ENCODE data around the gene COL1A1. TPM values are rescaled to one million over a fixed set of nuclear protein-coding genes. Genes with fewer than 3 reads are reported as not detected.

COL1A1 gene
- total RNA-seq, 1 experiment from 2014 or later, result 86.8 TPM

DNA sequence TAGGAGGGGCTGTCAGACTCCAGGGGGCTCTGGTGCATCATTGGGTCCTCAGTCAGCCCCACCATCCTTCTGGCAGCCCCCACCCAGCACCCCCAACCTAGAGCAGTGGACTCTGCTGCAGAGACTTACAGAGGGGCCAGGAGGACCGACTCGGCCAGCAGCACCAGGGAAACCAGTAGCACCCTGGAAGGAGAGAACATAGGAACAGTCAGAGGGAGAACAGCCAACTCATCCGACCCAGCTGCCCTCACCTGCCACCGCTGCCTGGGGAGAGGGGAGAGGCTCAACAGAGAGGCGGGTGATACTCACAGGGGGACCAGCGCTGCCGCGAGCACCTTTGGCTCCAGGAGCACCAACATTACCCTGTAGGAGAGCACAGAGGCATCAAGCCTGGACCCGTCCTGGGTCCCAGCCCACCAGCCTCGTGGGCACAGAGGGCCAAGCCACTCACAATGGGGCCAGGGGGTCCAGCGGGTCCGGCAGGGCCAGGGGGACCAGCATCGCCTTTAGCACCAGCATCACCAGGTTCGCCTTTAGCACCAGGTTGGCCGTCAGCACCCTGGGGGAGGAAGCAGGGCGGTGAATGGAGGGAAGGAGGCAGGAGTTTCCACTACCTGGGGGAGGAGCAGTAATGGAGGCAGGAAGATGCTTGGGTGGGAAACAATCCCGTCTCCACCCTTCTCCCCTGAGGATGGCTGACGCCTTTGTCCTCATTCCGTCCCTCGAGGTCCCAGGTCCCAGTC, 11.7 kb downstream of the COL1A1 start:
- no peak for DNase-seq (ENCODE audit: low spot score)
- in situ Hi-C loops (cut with HindIII; ENCODE audit: low sequenced_read_pairs), result no loop called here

DNA sequence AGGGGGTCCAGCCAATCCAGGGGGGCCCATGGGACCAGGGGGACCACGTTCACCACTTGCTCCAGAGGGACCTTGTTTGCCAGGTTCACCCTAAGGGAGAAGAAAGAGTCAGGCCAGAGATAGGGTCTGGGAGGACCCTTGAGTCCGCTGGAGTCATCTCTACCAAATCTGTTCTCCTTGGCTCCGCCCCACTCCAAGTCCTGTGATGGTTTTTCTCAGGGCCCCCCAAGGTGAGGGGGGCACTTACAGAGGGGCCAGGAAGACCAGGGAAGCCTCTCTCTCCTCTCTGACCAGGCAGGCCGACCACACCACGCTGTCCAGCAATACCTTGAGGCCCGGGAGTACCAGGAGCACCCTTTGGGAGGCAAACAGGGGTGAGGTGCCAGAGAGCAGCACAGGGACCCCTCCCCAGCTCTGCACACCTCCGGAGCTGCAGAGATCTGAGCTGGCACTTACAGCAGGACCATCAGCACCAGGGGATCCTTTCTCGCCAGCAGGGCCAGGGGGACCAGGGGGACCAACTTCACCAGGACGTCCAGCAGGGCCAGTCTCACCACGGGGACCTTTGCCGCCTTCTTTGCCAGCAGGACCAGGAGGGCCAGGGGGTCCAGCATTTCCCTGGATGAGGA, 12.4 kb downstream of the COL1A1 start:
- no peak for DNase-seq (ENCODE audit: low spot score)
- in situ Hi-C loops (cut with HindIII; ENCODE audit: low sequenced_read_pairs), result no loop called here

DNA sequence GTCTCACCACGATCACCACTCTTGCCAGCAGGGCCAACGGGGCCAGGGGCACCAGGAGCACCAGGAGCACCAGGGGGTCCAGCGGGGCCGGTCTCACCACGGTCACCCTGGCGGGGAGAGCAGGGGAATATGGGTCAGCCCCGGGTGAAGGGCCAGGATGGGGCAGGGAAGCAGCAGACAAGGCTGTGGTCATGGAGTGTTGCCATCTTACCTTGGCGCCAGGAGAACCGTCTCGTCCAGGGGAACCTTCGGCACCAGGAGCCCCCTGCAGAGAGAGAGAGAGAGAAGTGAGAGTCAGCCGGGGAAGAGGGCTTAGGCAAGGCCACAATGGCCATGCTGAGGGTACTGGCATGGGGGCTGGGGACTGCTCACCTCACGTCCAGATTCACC, 12.9 kb downstream of the COL1A1 start:
- no peak for DNase-seq (ENCODE audit: low spot score)
- in situ Hi-C loops (cut with HindIII; ENCODE audit: low sequenced_read_pairs), result no loop called here

DNA sequence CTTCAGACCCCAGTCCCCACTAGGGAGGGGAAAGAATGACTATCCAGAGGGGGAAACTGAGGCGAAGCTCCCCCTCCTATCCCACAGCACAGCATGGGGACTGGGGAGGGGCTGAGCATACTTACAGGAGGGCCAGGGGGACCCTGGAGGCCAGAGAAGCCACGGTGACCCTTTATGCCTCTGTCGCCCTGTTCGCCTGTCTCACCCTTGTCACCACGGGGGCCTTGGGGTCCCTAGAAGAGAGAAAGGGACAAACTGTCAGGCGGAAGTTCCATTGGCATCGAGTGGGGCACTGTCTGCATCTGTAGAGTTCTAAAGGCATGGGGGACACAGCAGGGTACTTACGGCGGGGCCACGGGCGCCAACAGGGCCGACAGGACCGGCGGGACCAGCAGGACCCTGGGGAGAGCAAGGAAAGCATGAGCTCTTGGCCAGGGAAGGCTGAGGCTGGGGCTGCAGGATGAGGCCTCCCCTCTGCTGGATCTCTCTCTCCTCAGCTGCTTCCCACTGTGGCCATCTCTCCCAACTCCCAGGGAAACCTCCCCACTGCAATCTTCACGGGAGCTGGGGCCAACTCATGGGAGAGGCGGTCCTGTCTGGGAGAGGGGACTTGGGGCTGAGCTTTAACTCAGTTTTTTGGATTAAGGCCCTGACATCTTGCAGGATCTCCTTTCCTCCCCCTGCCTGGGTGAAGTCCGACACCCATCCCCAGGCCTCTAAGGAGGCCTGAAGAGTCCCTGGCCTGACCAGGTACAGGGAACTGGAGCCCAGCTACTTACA, 13.5 kb downstream of the COL1A1 start:
- no peak for DNase-seq (ENCODE audit: low spot score)
- in situ Hi-C loops (cut with HindIII; ENCODE audit: low sequenced_read_pairs), result no loop called here

GRCh38 chr17:50187394-50187725, 14.1 kb downstream of the COL1A1 start:
- in situ Hi-C loops (cut with HindIII; ENCODE audit: low sequenced_read_pairs), result no loop called here
- DNase-seq (ENCODE audit: low spot score), result no peak

DNA sequence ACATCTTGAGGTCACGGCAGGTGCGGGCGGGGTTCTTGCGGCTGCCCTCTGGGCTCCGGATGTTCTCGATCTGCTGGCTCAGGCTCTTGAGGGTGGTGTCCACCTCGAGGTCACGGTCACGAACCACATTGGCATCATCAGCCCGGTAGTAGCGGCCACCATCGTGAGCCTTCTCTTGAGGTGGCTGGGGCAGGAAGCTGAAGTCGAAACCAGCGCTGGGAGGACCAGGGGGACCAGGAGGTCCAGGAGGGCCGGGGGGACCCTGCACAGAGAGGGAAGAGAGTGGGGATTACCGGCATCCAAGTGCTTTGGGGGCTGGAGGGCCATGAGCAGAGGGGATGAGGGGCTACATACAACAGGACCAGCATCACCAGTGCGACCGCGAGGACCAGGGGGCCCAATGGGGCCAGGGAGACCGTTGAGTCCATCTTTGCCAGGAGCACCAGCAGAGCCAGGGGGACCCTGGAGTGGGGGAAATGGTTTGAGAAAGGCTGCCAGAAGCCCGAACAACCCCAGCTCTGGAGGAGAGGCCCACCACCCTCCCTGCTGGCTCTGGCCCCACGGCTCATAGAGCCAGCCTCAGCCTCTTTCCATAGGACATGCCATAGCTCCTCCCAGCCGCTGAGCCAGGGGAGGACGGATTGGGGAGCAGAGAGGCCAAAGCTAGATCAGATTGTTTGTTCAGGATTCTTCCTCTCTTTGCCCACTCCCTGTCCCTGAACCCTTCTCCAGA, 14.6 kb downstream of the COL1A1 start:
- in situ Hi-C loops (cut with HindIII; ENCODE audit: low sequenced_read_pairs), result no loop called here
- no peak for DNase-seq (ENCODE audit: low spot score)

DNA sequence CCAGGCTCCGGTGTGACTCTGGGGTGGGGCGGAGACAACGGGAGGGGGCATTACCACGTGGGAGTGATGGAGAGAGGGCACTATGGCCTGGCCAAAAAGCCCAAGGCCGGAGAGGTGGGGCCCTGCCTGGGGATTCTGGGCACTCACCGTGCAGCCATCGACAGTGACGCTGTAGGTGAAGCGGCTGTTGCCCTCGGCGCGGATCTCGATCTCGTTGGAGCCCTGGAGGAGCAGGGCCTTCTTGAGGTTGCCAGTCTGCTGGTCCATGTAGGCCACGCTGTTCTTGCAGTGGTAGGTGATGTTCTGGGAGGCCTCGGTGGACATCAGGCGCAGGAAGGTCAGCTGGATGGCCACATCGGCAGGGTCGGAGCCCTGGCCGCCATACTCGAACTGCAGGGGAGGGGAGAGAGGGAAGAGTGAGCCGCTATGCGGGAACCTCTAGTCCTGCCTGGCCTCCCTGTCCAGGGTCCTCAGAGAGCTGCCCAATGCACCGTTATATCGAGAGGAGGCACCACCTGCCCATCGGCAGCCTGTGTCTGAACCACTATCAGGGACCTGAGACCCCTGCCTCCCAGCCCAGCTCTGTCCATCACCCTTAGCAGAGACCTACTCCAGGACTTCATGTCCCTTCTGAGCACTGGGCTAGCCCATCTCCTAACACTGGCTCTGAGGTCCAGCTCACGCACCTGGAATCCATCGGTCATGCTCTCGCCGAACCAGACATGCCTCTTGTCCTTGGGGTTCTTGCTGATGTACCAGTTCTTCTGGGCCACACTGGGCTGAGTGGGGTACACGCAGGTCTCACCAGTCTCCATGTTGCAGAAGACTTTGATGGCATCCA, 15.6 kb downstream of the COL1A1 start:
- no peak for DNase-seq (ENCODE audit: low spot score)
- in situ Hi-C loops (cut with HindIII; ENCODE audit: low sequenced_read_pairs), result no loop called here

- in situ Hi-C loops (cut with HindIII; ENCODE audit: low sequenced_read_pairs), result no loop called here
- DNase-seq (ENCODE audit: low spot score), result no peak
Observed at GRCh38 chr17:50184611-50185398, 16.6 kb downstream of the COL1A1 start.

- in situ Hi-C loops (cut with HindIII; ENCODE audit: low sequenced_read_pairs), result no loop called here
- no peak for DNase-seq (ENCODE audit: low spot score)
Observed at GRCh38 chr17:50184064-50184463, 17.4 kb downstream of the COL1A1 start.

- DNase-seq (ENCODE audit: low spot score), result no peak
- in situ Hi-C loops (cut with HindIII; ENCODE audit: low sequenced_read_pairs), result no loop called here
Observed at GRCh38 chr17:50183421-50183994, 17.9 kb downstream of the COL1A1 start.

- no peak for DNase-seq (ENCODE audit: low spot score)
- in situ Hi-C loops (cut with HindIII; ENCODE audit: low sequenced_read_pairs), result no loop called here
Observed at GRCh38 chr17:50182783-50183420, 18.5 kb downstream of the COL1A1 start.

DNA sequence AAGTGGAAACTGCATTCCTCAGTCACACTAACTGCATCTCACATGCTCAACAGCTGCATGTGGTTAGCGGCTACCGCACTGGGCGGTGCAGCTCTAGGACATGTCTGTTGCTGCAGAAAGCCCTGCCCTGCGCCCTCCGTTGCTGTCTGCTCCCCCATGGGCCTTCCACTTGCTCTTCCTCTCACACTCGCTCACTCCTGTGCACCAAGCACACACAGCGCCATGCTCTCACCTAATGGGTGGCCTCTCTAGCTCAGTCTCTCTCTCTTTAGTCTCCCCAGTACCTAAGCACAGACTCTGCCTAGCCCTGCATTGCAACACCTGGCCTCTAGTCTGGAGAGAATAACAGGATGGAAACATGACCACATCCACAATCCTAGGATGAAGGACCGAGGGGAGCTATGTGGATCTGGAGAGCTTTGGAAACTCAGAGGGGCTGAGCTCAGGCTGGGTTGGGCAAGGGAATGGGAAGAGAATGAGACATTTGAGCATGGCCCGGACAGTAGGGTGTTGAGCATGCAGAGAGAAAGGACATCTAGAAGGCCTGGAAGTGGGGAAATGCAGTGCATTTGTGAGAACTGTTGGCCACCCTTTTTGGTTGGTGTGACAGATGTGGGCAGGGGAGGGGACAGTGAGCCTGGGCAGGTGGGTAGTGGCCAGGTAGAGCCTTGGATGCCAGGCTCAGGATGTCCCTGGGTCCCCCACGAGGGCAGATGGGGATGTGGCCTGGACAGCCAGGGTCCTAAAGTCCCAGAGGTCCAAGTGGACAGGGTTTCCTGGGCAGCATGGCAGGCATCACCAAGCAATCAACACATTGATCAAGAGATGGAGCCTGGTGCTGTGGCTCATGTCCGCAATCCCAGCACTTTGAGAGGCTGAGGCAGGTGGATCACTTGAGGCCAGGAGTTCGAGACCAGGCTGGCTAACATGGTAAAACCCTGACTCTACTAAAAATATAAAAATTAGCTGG, 19.6 kb downstream of the COL1A1 start:
- DNase-seq (ENCODE audit: low spot score), result no peak
- in situ Hi-C loops (cut with HindIII; ENCODE audit: low sequenced_read_pairs), result no loop called here

DNA sequence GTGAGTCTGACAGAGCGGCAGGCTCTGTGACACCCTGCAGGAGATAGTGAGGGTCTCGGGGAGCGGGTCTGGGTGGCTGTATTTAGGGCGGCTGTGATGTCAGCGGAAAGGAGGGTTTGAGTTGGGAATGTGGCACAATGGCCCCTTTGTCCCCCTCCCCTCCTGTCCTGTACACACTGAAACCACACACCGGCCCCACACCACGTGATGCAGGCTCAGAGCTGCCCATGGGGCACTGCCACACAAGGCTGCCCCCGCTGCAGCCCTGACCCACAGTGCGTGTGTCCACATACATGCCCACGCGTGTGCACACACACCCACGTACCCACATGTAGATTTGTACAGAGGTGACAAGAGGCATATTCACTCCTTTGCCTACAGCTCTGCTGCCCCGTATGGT, 20.3 kb downstream of the COL1A1 start:
- in situ Hi-C loops (cut with HindIII; ENCODE audit: low sequenced_read_pairs), result no loop called here
- DNase-seq (ENCODE audit: low spot score), result no peak

DNA sequence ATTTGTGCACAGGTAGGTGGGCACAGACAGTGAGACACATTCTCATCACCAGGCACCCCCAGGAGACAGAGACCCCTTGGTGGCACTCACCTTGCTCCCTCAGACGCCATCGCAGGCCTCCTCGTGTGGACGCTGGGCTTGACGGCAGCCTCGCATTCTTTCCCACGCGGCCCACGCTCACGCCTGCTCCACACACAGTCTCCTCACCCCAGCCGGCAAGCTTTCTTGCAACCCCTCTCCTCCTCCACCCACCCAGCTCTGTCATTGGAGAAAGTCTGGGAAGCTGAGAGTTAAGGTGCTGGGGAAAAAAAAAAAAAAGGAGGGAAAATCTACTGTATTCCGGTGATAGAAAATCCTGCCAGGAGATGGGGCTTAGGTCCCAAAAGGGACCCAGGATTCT, 20.8 kb downstream of the COL1A1 start:
- in situ Hi-C loops (cut with HindIII; ENCODE audit: low sequenced_read_pairs), result no loop called here

DNA sequence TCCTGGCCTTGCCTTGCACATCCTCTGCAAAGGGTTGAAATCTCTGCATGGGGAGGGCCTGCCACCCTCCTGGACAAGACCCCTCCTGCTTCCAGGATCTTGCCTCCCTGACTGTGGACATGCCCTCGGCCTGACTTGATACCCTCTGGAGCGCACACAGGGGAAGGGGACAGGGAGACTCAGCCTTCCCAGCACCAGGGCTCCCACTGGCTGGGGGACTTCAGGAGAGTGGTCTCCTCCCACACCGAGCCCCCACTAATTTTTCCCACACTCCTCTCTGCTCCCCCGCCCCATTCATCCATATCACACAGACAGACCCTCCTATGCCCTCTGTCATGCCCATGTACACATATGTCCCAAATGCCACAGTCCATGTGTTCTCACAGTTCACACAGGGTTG, 21.3 kb downstream of the COL1A1 start:
- in situ Hi-C loops (cut with HindIII; ENCODE audit: low sequenced_read_pairs), result no loop called here
- no peak for DNase-seq (ENCODE audit: low spot score)

More for the DNA sequence above, 20.8 kb downstream of the COL1A1 start:
- DNase-seq (ENCODE audit: low spot score), result no peak
